ENCODE measurements around the gene TRABD2B. TPM values are rescaled to one million over a fixed set of nuclear protein-coding genes. Genes with fewer than 3 reads are reported as not detected.

Gene TRABD2B
- total RNA-seq, 1 experiment from 2014 or later = not detected

GRCh38 chr1:47999097-47999496 is 1.9 kb upstream of the TRABD2B start:
- ChIA-PET CTCF (interaction anchor here (1.4 to 2.5 kb wide), 2 partner anchors 13 to 62 kb away, joined by 3 to 18 read pairs; no protein-coding TSS in a partner anchor), POLR2A (ENCODE audit: low non-redundant PET) (no interaction called here)
- H3K9me3 ChIP-seq (ENCODE audit: low read depth, low read length, poor library complexity, severe bottlenecking) = no peaks in the 10 kb centered on the region
- no peak for TF ChIP-seq EZH2 (IDR thresholded peaks at IDR 0.05; ENCODE audit: borderline replicate concordance, low read depth, low read length, poor library complexity, severe bottlenecking)
- TF ChIP-seq CTCF (conservative IDR thresholded peaks at IDR 0.05; ENCODE audit: low read depth, low read length) = no peak
- H3K27me3 ChIP-seq (replicated peaks; ENCODE audit: insufficient read depth, low read depth, low read length, poor library complexity) = peaks cover 57% of the 10 kb centered on the region
- intact Hi-C loops (cut with micrococcal nuclease; ENCODE audit: unreplicated experiment) = no loop called here
- DNase-seq (ENCODE audit: low spot score) = no peak
- H3K4me1 ChIP-seq (ENCODE audit: insufficient read depth, low read length, poor library complexity, severe bottlenecking) = peaks cover 7% of the 10 kb centered on the region
- H3K27ac ChIP-seq (ENCODE audit: low read depth, low read length, poor library complexity, severe bottlenecking) = no peak overlapping the region
- no peaks in the 10 kb centered on the region for H3K36me3 ChIP-seq (ENCODE audit: insufficient read depth, low read length, poor library complexity, severe bottlenecking)
- no TSS peak for BruUV-seq (replicated peaks)
- H3K4me3 ChIP-seq (ENCODE audit: low read depth, low read length, poor library complexity, severe bottlenecking) = no peak overlapping the region

- Histone ChIP-seq H3K27ac (ENCODE audit: low read depth, low read length, poor library complexity, severe bottlenecking) (no peak overlapping the region), H3K27me3 (replicated peaks; ENCODE audit: insufficient read depth, low read depth, low read length, poor library complexity) (peaks cover 63% of the 10 kb centered on the region), H3K4me1 (ENCODE audit: insufficient read depth, low read length, poor library complexity, severe bottlenecking) (peaks cover 9% of the 10 kb centered on the region), H3K4me3 (ENCODE audit: low read depth, low read length, poor library complexity, severe bottlenecking) (no peak overlapping the region), H3K9me3 (ENCODE audit: low read depth, low read length, poor library complexity, severe bottlenecking) (no peaks in the 10 kb centered on the region), H3K36me3 (ENCODE audit: insufficient read depth, low read length, poor library complexity, severe bottlenecking) (no peaks in the 10 kb centered on the region)
- DNase-seq (ENCODE audit: low spot score) = no peak
- CTCF ChIA-PET = interaction anchor here (1.4 to 2.5 kb wide), 2 partner anchors 12 to 63 kb away, joined by 3 to 18 read pairs; no protein-coding TSS in a partner anchor
- TF ChIP-seq EZH2 (IDR thresholded peaks at IDR 0.05; ENCODE audit: borderline replicate concordance, low read depth, low read length, poor library complexity, severe bottlenecking) (no peak), CTCF (conservative IDR thresholded peaks at IDR 0.05; ENCODE audit: low read depth, low read length) (no peak)
- POLR2A ChIA-PET (ENCODE audit: low non-redundant PET) = no interaction called here
- intact Hi-C loops (cut with micrococcal nuclease; ENCODE audit: unreplicated experiment) = no loop called here
- no TSS peak for BruUV-seq (replicated peaks)
Measured at GRCh38 chr1:47998396-47998990, 1.3 kb upstream of the TRABD2B start.

- no peaks in the 10 kb centered on the region for H3K9me3 ChIP-seq (ENCODE audit: low read depth, low read length, poor library complexity, severe bottlenecking)
- TF ChIP-seq CTCF (conservative IDR thresholded peaks at IDR 0.05; ENCODE audit: low read depth, low read length) = no peak
- TF ChIP-seq EZH2 (IDR thresholded peaks at IDR 0.05; ENCODE audit: borderline replicate concordance, low read depth, low read length, poor library complexity, severe bottlenecking) = no peak
- ChIA-PET POLR2A (ENCODE audit: low non-redundant PET) (interaction anchor here (0.5 kb wide), 1 partner anchor 259 kb away, joined by 6 read pairs; no protein-coding TSS in a partner anchor), CTCF (interaction anchor here (0.5 to 2.5 kb wide), 5 partner anchors 30 to 159 kb away, joined by 4 to 18 read pairs (median 5); no protein-coding TSS in a partner anchor)
- intact Hi-C loops (cut with micrococcal nuclease; ENCODE audit: unreplicated experiment) = loop anchor here (1.0 kb wide), 1 partner anchor 65 kb away; no protein-coding TSS in a partner anchor
- H3K4me3 ChIP-seq (ENCODE audit: low read depth, low read length, poor library complexity, severe bottlenecking) = peak overlapping the region; percentile 39
- DNase-seq (ENCODE audit: low spot score) = no peak
- no peak overlapping the region for H3K27ac ChIP-seq (ENCODE audit: low read depth, low read length, poor library complexity, severe bottlenecking)
- H3K4me1 ChIP-seq (ENCODE audit: insufficient read depth, low read length, poor library complexity, severe bottlenecking) = peaks cover 27% of the 10 kb centered on the region
- H3K27me3 ChIP-seq (replicated peaks; ENCODE audit: insufficient read depth, low read depth, low read length, poor library complexity) = peaks cover 74% of the 10 kb centered on the region
- BruUV-seq (replicated peaks) = no TSS peak
- H3K36me3 ChIP-seq (ENCODE audit: insufficient read depth, low read length, poor library complexity, severe bottlenecking) = no peaks in the 10 kb centered on the region
Measured at GRCh38 chr1:47996406-47997226, 569 bp downstream of the TRABD2B start.

All from A673 (cell line).